G401 (cell line): ENCODE results near the gene JOSD2. TPM values are rescaled to one million over a fixed set of nuclear protein-coding genes. Genes with fewer than 3 reads are reported as not detected.
"Not testable (repeated sequence)": the region's sequence is repeated elsewhere in the genome, so short reads cannot be mapped to it uniquely, and the experiment has no call there.

Source experiments
- DNase-seq: peaks from one replicate; pipeline ENCODE4 v3.0.0-alpha.2; 2015; ENCODE audit warnings: low spot score
- in situ Hi-C: cut with HindIII; loops from 2 replicates; pipeline ENCODE4 v1.10.0; 2016; ENCODE audit warnings: low sequenced_read_pairs, mixed read lengths
- total RNA-seq: library from RNA; depleted of rRNA; stranded (reverse); fragments of >200 nt; shearing (Covaris generic); gene quantifications from 2 replicates; pipeline ENCODE4 v1.2.3, GENCODE V29; 2014

Gene JOSD2
- total RNA-seq, 1 experiment from 2014 or later = 13.6 TPM

DNA sequence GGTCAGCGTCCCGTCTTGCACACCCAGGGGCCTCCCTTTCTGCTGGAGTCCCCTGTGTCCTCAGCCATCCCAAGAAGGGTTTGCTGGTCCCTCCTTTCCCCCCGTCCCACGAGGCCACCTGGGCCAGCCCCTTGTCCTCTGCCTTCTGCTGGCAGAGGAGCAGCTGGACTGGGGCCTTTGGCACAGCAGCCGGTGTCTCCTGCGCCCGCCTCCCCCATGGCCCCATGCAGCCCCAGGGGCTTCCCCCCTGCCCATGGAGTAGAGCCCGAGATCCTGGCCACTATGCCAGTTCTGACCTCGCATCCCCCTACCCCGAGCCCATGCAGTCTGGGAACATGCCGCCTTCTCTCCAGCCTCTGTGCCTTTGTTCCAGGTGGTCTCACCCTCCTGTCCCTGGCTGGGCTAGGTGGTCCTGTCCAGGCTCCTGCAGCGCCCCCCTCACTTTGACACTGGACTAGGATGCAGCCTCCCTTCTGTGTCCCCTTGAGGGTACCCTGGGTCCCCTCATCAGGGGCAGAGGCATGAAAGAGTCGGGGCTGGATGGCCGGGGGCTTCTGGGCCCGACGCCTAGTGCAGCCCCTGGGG, 28.6 kb downstream of the JOSD2 start:
- no peak for DNase-seq
- in situ Hi-C loops = no loop called here

GRCh38 chr19:50481351-50482149, 29.4 kb downstream of the JOSD2 start:
- in situ Hi-C loops = no loop called here
- DNase-seq = no peak

- in situ Hi-C loops = no loop called here
- DNase-seq = no peak
Observed at GRCh38 chr19:50480281-50481111, 30.5 kb downstream of the JOSD2 start.

- in situ Hi-C loops = no loop called here
- DNase-seq = no peak
Observed at GRCh38 chr19:50479761-50480251, 31.2 kb downstream of the JOSD2 start.

GRCh38 chr19:50478901-50479715, 31.9 kb downstream of the JOSD2 start:
- in situ Hi-C loops = no loop called here
- DNase-seq = no peak

DNA sequence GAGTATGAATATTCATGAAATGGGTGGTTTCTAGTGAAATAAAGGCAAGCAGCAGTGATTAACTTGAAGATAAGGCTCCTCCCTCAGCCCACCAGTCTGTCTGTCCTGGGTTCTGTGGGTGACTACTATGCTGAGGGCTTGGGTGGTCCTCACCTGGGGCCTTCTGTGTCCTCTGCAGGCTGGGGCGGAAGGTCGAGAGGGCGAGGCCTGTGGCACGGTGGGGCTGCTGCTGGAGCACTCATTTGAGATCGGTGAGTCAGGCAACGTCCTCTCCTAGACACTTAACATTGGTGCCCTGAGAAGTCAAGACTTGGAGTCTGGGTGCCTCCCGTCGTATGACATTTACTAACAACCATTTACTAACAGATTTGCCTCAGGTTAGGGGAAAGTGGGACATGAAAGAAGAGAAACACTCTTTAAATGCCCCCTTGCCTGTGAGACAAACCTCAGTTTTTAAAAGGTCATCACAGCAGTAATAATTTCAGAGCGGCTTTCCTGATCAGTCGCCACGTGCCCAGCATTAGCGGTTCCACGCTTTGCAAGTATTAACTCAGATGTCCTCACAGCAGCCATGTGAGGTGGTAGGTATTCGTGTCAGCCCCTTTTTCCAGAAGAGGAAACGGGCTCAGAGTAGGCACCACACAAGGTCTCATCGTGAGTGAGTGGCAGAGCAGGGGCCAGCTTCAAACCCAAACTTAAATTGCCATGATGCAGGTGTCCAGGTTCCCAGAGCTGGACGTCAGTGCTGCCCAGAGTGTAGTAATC, 33.1 kb downstream of the JOSD2 start:
- in situ Hi-C loops = no loop called here
- no peak for DNase-seq

DNA sequence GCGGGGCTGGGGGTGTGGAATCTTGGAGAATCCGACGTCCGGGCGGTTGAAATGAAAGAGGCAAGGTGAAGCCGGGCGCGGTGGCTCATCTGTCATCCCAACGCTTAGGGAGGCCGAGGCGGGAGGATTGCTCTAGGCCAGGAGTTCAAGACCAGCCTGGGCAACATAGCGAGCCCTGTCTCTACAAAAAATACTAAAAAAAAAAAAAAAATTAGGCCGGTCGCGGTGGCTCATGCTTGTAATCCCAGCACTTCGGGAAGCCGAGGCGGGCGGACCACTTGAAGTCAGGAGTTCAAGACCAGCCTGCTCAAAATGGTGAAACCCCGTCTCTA, 34.1 kb downstream of the JOSD2 start:
- in situ Hi-C loops = no loop called here

GRCh38 chr19:50476224-50476906, 34.6 kb downstream of the JOSD2 start, which contains the start of the genes EMC10 and GARIN5A:
Gene EMC10, plus strand, starts transcription at chr19:50476507. Its CDS starts 38 bp downstream, at chr19:50476545.
Gene GARIN5A, minus strand, starts transcription at chr19:50476848. Its CDS starts 460 bp downstream, at chr19:50476388.
- in situ Hi-C loops = no loop called here
- DNase-seq = peak; percentile 90

More for the DNA sequence above, 34.1 kb downstream of the JOSD2 start:
- no peak for DNase-seq

GRCh38 chr19:50475736-50476223, 35.2 kb downstream of the JOSD2 start:
- no peak for DNase-seq
- in situ Hi-C loops = no loop called here

DNA sequence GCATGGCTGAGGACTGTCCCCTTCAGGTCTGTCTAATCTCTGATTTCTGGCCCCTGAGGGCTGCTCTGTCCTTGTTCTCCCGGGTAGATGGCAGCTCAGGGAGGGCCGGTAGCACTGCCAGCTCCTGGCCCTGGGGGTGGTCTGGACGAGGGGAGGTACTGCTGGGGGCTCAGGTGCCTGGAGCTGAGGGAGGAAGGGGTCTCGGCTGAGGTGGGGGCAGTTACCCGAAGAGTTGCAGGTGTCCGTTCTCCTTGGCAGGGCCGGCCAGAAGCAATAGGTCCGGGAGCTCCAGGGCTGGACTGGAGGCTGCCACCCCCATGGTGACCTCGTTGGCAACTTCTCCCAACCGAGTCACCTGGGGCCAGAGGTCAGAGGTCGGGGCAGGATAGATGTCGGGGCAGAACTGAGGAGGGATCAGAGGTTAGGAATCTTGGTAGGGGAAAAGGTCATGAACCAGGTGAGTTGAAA, 35.9 kb downstream of the JOSD2 start:
- no peak for DNase-seq
- in situ Hi-C loops = no loop called here

DNA sequence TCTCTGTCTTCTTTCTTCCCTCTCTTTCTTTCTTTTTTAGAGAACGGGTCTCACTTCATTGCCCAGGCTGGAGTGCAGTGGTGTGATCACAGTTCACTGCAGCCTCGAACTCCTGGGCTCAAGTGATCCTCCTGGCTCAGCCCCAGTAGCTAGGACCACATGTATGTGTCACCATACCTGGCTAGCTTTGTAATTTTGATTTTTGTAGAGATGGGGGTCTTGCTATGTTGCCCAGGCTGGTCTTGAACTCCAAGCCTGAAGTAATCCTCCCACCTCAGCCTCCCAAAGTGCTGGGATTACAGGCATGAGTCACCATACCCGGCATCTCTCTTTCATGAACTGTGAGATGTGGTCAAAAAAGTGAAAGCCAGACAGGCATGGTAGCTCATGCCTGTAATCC, 37.7 kb downstream of the JOSD2 start:
- DNase-seq, in situ Hi-C loops: not testable (repeated sequence)

DNA sequence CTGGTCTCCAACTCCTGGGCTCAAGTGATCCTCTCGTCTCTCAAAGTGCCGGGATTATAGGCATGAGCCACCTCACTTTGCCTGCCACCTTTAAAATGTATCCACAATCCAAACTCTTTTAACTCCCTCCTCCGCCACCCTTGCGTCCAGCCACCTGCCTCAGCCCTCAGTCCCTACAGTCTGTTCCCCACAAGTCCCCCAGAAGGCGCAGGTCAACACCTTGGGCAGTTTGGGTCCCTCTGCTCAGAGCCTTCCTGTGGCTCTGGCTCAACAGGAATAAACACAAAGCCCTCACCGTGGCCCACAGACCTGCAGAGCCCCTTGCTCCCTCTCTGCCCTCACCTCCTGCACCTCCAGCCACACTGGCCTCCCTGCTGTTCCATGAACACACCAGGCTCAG, 42.2 kb downstream of the JOSD2 start:
- in situ Hi-C loops = no loop called here
- DNase-seq = no peak

GRCh38 chr19:50467566-50467965, 43.4 kb downstream of the JOSD2 start:
- in situ Hi-C loops = no loop called here
- DNase-seq = no peak

DNA sequence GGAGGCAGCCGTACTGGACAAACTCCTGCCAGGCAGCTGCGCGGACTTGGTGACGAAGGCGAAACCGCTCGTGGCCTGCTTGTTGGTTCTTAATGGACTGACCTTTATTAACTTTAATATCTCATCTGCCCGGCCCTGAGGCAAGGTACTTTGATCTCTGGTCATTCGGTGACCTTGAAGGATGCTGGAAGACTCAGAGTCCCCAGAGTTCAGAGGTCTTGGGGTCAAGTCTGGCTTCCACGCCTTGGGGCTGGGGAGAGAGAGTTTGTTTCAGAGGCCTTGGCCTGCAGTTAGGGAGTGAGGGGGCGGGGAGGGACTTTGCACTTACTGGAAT, 44.3 kb downstream of the JOSD2 start:
- no peak for DNase-seq
- in situ Hi-C loops = no loop called here

DNA sequence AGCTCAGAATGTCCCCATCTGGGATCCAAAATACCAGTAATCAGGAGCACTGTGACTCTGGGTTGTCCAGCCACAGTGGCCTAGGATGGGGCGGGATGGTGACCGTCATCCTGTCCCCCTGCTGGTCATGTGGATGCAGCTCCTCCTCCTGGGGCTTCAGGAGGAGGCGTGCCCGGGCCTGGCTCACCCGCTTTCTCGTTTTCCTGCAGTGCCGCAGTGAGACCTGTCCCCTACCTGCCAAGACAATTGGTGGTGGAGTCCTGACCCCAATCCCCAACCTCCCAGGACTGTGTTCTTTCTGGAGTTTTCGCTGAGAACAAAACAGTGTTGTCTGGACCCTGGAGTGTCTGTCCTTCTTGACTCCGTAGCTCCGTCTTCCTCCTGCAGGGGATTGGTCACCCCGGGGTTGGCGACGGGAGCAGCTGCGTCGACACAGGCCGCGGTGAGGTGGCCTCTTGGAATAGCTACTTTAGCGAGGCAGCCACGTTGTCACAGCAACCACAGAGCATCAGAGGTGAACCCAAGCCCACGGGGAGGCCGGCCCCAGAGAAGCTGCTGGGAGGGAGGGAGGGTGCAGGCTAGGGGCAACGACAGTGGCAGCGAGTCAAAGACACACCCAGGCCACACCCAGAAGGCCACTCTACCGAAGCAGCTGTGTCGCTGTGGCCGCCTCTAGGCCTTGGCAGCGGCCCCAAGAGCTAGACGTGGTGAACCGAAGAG, 44.8 kb downstream of the JOSD2 start:
- in situ Hi-C loops = no loop called here
- no peak for DNase-seq

DNA sequence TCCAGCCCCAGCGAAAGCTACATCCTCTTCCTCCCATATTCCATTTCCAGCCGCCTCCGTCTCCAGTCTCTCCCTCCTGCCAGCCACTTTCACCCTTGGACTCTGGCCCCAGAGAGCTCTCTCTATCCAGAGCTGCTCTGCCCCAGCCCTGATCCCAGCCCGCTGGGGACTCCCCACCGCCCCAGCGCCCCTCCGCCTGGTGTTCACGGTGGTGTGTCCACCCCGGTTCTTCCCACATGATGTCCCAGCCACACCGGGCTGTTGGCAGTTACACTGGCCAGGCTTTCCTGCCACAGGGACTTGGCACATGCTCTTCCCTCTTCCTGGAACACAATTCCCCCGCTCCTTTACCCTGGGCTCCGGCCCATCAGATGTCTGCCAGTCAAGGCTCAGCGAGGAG, 46.0 kb downstream of the JOSD2 start:
- no peak for DNase-seq
- in situ Hi-C loops = no loop called here

GRCh38 chr19:50464348-50464747, 46.6 kb downstream of the JOSD2 start:
- in situ Hi-C loops = no loop called here
- DNase-seq = no peak
